Measurements from ENCODE around the gene SOCS1.

SOCS1 gene

GRCh38 chr16:11264155-11264832, 8.3 kb upstream of the SOCS1 start:
- Mint-ChIP-seq H3K27me3 (no peaks in the 10 kb centered on the region), H3K4me1 (peaks cover 16% of the 10 kb centered on the region), H3K4me3 (peak overlapping the region; percentile 8), H3K9me3 (no peaks in the 10 kb centered on the region), H3K27ac (ENCODE audit: low read depth) (peak overlapping the region; percentile 32), H3K36me3 (ENCODE audit: insufficient read depth) (no peaks in the 10 kb centered on the region)
- DNase-seq (ENCODE audit: low spot score in 2 of 2), result no peak
- ATAC-seq (replicated peaks; ENCODE audit: extremely low read depth, poor library complexity, severe bottlenecking), result no peak

GRCh38 chr16:11263737-11264136, 7.7 kb upstream of the SOCS1 start:
- Mint-ChIP-seq H3K9me3 (no peaks in the 10 kb centered on the region), H3K4me1 (peaks cover 20% of the 10 kb centered on the region), H3K4me3 (peak overlapping the region; percentile 8), H3K27me3 (no peaks in the 10 kb centered on the region), H3K27ac (ENCODE audit: low read depth) (peak overlapping the region; percentile 32), H3K36me3 (ENCODE audit: insufficient read depth) (no peaks in the 10 kb centered on the region)
- ATAC-seq (replicated peaks; ENCODE audit: extremely low read depth, poor library complexity, severe bottlenecking) (peak; percentile 80), DNase-seq (ENCODE audit: low spot score in 2 of 2) (no peak)

GRCh38 chr16:11262915-11263314, 6.9 kb upstream of the SOCS1 start:
- Mint-ChIP-seq H3K4me3 (no peak overlapping the region), H3K27ac (ENCODE audit: low read depth) (no peak overlapping the region), H3K36me3 (ENCODE audit: insufficient read depth) (peaks cover 4% of the 10 kb centered on the region), H3K4me1 (peaks cover 27% of the 10 kb centered on the region), H3K9me3 (no peaks in the 10 kb centered on the region), H3K27me3 (no peaks in the 10 kb centered on the region)
- DNase-seq (ENCODE audit: low spot score in 2 of 2), result no peak
- no peak for ATAC-seq (replicated peaks; ENCODE audit: extremely low read depth, poor library complexity, severe bottlenecking)

- Mint-ChIP-seq H3K27me3 (no peaks in the 10 kb centered on the region), H3K4me1 (peaks cover 34% of the 10 kb centered on the region), H3K4me3 (no peak overlapping the region), H3K27ac (ENCODE audit: low read depth) (no peak overlapping the region), H3K9me3 (no peaks in the 10 kb centered on the region), H3K36me3 (ENCODE audit: insufficient read depth) (peaks cover 17% of the 10 kb centered on the region)
- ATAC-seq (replicated peaks; ENCODE audit: extremely low read depth, poor library complexity, severe bottlenecking) (no peak), DNase-seq (ENCODE audit: low spot score in 2 of 2) (no peak)
Observed at GRCh38 chr16:11260596-11260966, 4.6 kb upstream of the SOCS1 start.

GRCh38 chr16:11259655-11260595, 3.9 kb upstream of the SOCS1 start:
- ATAC-seq (replicated peaks; ENCODE audit: extremely low read depth, poor library complexity, severe bottlenecking), result no peak
- Mint-ChIP-seq H3K36me3 (ENCODE audit: insufficient read depth) (peaks cover 23% of the 10 kb centered on the region), H3K27ac (ENCODE audit: low read depth) (no peak overlapping the region), H3K9me3 (no peaks in the 10 kb centered on the region), H3K4me3 (no peak overlapping the region), H3K4me1 (peaks cover 34% of the 10 kb centered on the region), H3K27me3 (no peaks in the 10 kb centered on the region)
- DNase-seq (ENCODE audit: low spot score in 2 of 2), result no peak

GRCh38 chr16:11258553-11259492, 2.8 kb upstream of the SOCS1 start:
- H3K4me3 Mint-ChIP-seq, result peak overlapping the region; percentile 56
- DNase-seq (ENCODE audit: low spot score in 2 of 2) (peak in 1 of 2 donors; percentile 25), ATAC-seq (replicated peaks; ENCODE audit: extremely low read depth, poor library complexity, severe bottlenecking) (peak; percentile 15)
- no peaks in the 10 kb centered on the region for H3K9me3 Mint-ChIP-seq
- H3K27ac Mint-ChIP-seq (ENCODE audit: low read depth), result no peak overlapping the region
- H3K27me3 Mint-ChIP-seq, result no peaks in the 10 kb centered on the region
- H3K36me3 Mint-ChIP-seq (ENCODE audit: insufficient read depth), result peaks cover 28% of the 10 kb centered on the region
- H3K4me1 Mint-ChIP-seq, result peaks cover 37% of the 10 kb centered on the region

- H3K27ac Mint-ChIP-seq (ENCODE audit: low read depth), result peak overlapping the region; percentile 99
- H3K36me3 Mint-ChIP-seq (ENCODE audit: insufficient read depth), result peaks cover 36% of the 10 kb centered on the region
- DNase-seq (ENCODE audit: low spot score in 2 of 2) (peak in 1 of 2 donors; percentile 42), ATAC-seq (replicated peaks; ENCODE audit: extremely low read depth, poor library complexity, severe bottlenecking) (no peak)
- peaks cover 40% of the 10 kb centered on the region for H3K4me1 Mint-ChIP-seq
- H3K27me3 Mint-ChIP-seq, result no peaks in the 10 kb centered on the region
- no peaks in the 10 kb centered on the region for H3K9me3 Mint-ChIP-seq
- H3K4me3 Mint-ChIP-seq, result peak overlapping the region; percentile 94
Observed at GRCh38 chr16:11257131-11257938, 1.3 kb upstream of the SOCS1 start.

- peak overlapping the region; percentile 94 for H3K4me3 Mint-ChIP-seq
- peaks cover 43% of the 10 kb centered on the region for H3K36me3 Mint-ChIP-seq (ENCODE audit: insufficient read depth)
- H3K9me3 Mint-ChIP-seq, result no peaks in the 10 kb centered on the region
- peaks cover 47% of the 10 kb centered on the region for H3K4me1 Mint-ChIP-seq
- DNase-seq (ENCODE audit: low spot score in 2 of 2) (no peak), ATAC-seq (replicated peaks; ENCODE audit: extremely low read depth, poor library complexity, severe bottlenecking) (no peak)
- no peaks in the 10 kb centered on the region for H3K27me3 Mint-ChIP-seq
- H3K27ac Mint-ChIP-seq (ENCODE audit: low read depth), result peak overlapping the region; percentile 99
Observed at GRCh38 chr16:11256661-11257130, 692 bp upstream of the SOCS1 start.

GRCh38 chr16:11254913-11255736, 879 bp downstream of the SOCS1 start:
- Mint-ChIP-seq H3K4me3 (peak overlapping the region; percentile 80), H3K4me1 (peaks cover 56% of the 10 kb centered on the region), H3K27ac (ENCODE audit: low read depth) (peak overlapping the region; percentile 90), H3K9me3 (no peaks in the 10 kb centered on the region), H3K27me3 (no peaks in the 10 kb centered on the region), H3K36me3 (ENCODE audit: insufficient read depth) (peaks cover 45% of the 10 kb centered on the region)
- peak; percentile 48 for ATAC-seq (replicated peaks; ENCODE audit: extremely low read depth, poor library complexity, severe bottlenecking)
- DNase-seq (ENCODE audit: low spot score in 2 of 2), result peak; percentile 59 to 70

GRCh38 chr16:11253995-11254912, 1.8 kb downstream of the SOCS1 start:
- ATAC-seq (replicated peaks; ENCODE audit: extremely low read depth, poor library complexity, severe bottlenecking) (no peak), DNase-seq (ENCODE audit: low spot score in 2 of 2) (no peak)
- Mint-ChIP-seq H3K9me3 (no peaks in the 10 kb centered on the region), H3K4me3 (peak overlapping the region; percentile 80), H3K27me3 (no peaks in the 10 kb centered on the region), H3K27ac (ENCODE audit: low read depth) (peak overlapping the region; percentile 90), H3K4me1 (peaks cover 56% of the 10 kb centered on the region), H3K36me3 (ENCODE audit: insufficient read depth) (peaks cover 46% of the 10 kb centered on the region)

Measured in central memory CD8-positive, alpha-beta T cell (primary cell).